A549 treated with AZD9567 at 1 μM for 4 hours (cell line): ENCODE results near the gene UGT1A6. TPM values are rescaled to one million over a fixed set of nuclear protein-coding genes. Genes with fewer than 3 reads are reported as not detected.

ENCODE experiments used
- total RNA-seq: library from RNA; stranded (reverse); fragments of 200-300 nt; extraction: Qiagen RNA extraction; gene quantifications from 5 replicates; pipeline ENCODE4 v1.2.3, GENCODE V29; 2022; ENCODE audit not compliant: insufficient read depth

UGT1A6 gene
- 0.52 to 1.2 TPM (median 1.2 TPM) in 4 of 5 replicates, not detected in the other for total RNA-seq

GRCh38 chr2:233692648-233693047, at the start of gene UGT1A6:
Gene UGT1A6, plus strand, starts transcription at chr2:233692890. Its CDS starts 115 bp downstream, at chr2:233693005.

GRCh38 chr2:233671290-233672161, 21.2 kb upstream of the UGT1A6 start, which contains the start of gene UGT1A9:
Gene UGT1A9, plus strand, starts transcription at chr2:233671898. Its CDS starts 37 bp downstream, at chr2:233671935.

GRCh38 chr2:233681521-233682099, 11.1 kb upstream of the UGT1A6 start, which contains the start of gene UGT1A7:
Gene UGT1A7, plus strand, starts transcription at chr2:233681901. Its CDS starts 37 bp downstream, at chr2:233681938.

GRCh38 chr2:233712611-233713261, 20.0 kb downstream of the UGT1A6 start, which contains the start of gene UGT1A5:
Gene UGT1A5, plus strand, starts transcription at chr2:233712907. Its CDS starts 85 bp downstream, at chr2:233712992.

GRCh38 chr2:233718552-233718951, 25.9 kb downstream of the UGT1A6 start, which contains the start of gene UGT1A4:
Gene UGT1A4, plus strand, starts transcription at chr2:233718736. Its CDS starts 85 bp downstream, at chr2:233718821.

GRCh38 chr2:233728723-233729301, 36.1 kb downstream of the UGT1A6 start, which contains the start of gene UGT1A3:
Gene UGT1A3, plus strand, starts transcription at chr2:233729042. Its CDS starts 85 bp downstream, at chr2:233729127.

GRCh38 chr2:233760043-233760442, 67.4 kb downstream of the UGT1A6 start, which contains the start of gene UGT1A1:
Gene UGT1A1, plus strand, starts transcription at chr2:233760270. Its CDS starts 18 bp downstream, at chr2:233760288.

GRCh38 chr2:233778030-233778429, 85.3 kb downstream of the UGT1A6 start, which contains the start of gene MROH2A:
Gene MROH2A, plus strand, starts transcription at chr2:233778330. Its CDS starts 1,029 bp downstream, at chr2:233779359.

Other genes with a start within 250 kb of the UGT1A6 start
- gene USP40, start 126.1 kb upstream of the UGT1A6 start, total RNA-seq, result 21.9 to 22.7 TPM (median 22.1 TPM) in 5 replicates
- gene UGT1A8, start 75.3 kb upstream of the UGT1A6 start, total RNA-seq, result 0.08 to 1.9 TPM (median 0.10 TPM) in 3 of 5 replicates, not detected in the others
- gene UGT1A10, start 56.4 kb upstream of the UGT1A6 start, total RNA-seq, result 0.13 to 0.17 TPM in 2 of 5 replicates, not detected in the others
- 3.3 to 5.2 TPM (median 4.0 TPM) in 5 replicates for gene UGT1A9, start 21.0 kb upstream of the UGT1A6 start, total RNA-seq
- gene UGT1A7, start 11.0 kb upstream of the UGT1A6 start, total RNA-seq, result 2.8 to 6.2 TPM (median 3.3 TPM) in 5 replicates
- not detected in 5 replicates for gene UGT1A5, start 20.0 kb downstream of the UGT1A6 start, total RNA-seq
- gene UGT1A4, start 25.8 kb downstream of the UGT1A6 start, total RNA-seq, result not detected in 5 replicates
- 0.06 to 0.13 TPM (median 0.08 TPM) in 3 of 5 replicates, not detected in the others for gene UGT1A3, start 36.2 kb downstream of the UGT1A6 start, total RNA-seq
- 0.82 to 0.99 TPM (median 0.93 TPM) in 4 of 5 replicates, not detected in the other for gene UGT1A1, start 67.4 kb downstream of the UGT1A6 start, total RNA-seq
- gene MROH2A, start 85.4 kb downstream of the UGT1A6 start, total RNA-seq, result 0.18 to 0.21 TPM (median 0.19 TPM) in 4 of 5 replicates, not detected in the other
- 56.2 to 79.4 TPM (median 58.4 TPM) in 5 replicates for gene HJURP, start 161.6 kb downstream of the UGT1A6 start, total RNA-seq
- 0.24 to 0.38 TPM (median 0.28 TPM) in 3 of 5 replicates, not detected in the others for gene TRPM8, start 224.5 kb downstream of the UGT1A6 start, total RNA-seq